Measurements from ENCODE around the gene CHST9.

CHST9 gene

GRCh38 chr18:26993568-26993967 is 191.5 kb downstream of the CHST9 start:
- in situ Hi-C loops (cut with MboI; ENCODE audit: low pct_unique_long_range_greater_than_20kb, low sequenced_read_pairs, unreplicated experiment): no loop called here
- DNase-seq (ENCODE audit: low spot score): no peak
- no peak for TF ChIP-seq CTCF (IDR thresholded peaks at IDR 0.05; ENCODE audit: extremely low read depth, insufficient read depth, missing control alignments)

GRCh38 chr18:26992926-26993325 is 192.2 kb downstream of the CHST9 start:
- no peak for TF ChIP-seq CTCF (IDR thresholded peaks at IDR 0.05; ENCODE audit: extremely low read depth, insufficient read depth, missing control alignments)
- in situ Hi-C loops (cut with MboI; ENCODE audit: low pct_unique_long_range_greater_than_20kb, low sequenced_read_pairs, unreplicated experiment): no loop called here
- DNase-seq (ENCODE audit: low spot score): no peak

DNA sequence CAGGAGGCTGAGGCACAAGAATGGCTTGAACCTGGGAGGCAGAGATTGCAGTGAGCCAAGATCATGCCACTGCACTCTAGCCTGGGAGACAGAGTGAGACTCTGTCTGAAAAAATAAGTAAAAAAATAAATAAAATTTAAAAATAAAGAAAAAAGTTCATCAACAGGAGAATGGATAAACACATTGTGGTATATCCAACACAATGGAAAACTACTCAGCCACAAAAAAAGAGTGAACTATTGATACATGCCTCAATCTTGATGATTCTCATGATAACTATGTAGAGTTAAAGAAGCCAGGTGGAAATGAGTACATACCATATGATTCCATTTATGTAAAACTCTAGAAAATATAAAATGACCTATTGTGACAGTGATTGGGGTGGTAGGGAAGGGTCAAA is 195.3 kb downstream of the CHST9 start:
- no peak for TF ChIP-seq CTCF (IDR thresholded peaks at IDR 0.05; ENCODE audit: extremely low read depth, insufficient read depth, missing control alignments)
- no peak for DNase-seq (ENCODE audit: low spot score)
- in situ Hi-C loops (cut with MboI; ENCODE audit: low pct_unique_long_range_greater_than_20kb, low sequenced_read_pairs, unreplicated experiment): no loop called here

DNA sequence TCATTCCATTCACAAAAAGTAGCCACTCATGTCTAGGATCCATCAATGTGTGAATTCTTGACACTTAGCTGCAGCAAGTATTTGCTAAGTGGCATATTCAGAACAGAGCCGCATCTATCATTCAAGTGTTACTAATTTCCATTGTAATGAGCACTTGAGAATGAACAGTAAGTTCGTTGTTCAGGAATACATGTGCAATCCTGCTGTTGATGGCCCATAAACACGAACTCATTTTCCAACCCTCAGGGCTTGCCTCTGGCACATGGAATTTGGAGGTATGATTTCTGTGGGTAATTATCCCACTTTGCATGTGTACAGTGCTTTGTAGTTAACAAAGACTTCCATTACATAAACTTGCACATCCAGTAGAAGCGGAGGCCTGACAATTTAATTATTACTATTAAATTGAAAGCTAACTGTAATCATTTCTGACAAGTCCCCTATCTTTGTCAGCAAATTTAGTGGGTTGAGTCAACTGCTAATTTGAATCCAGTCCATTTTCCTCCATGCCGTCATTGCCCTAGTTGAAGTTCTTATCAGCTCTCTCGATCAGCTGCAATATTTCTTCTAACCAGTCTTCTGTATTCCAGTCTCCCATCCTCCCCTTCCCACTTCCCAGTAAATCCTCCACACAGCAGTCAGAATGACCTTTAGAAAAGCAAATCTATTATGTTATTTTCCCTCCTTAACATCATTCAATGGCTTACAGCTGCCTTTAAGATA is 203.6 kb downstream of the CHST9 start:
- no peak for DNase-seq (ENCODE audit: low spot score)
- no peak for TF ChIP-seq CTCF (IDR thresholded peaks at IDR 0.05; ENCODE audit: extremely low read depth, insufficient read depth, missing control alignments)
- in situ Hi-C loops (cut with MboI; ENCODE audit: low pct_unique_long_range_greater_than_20kb, low sequenced_read_pairs, unreplicated experiment): no loop called here

DNA sequence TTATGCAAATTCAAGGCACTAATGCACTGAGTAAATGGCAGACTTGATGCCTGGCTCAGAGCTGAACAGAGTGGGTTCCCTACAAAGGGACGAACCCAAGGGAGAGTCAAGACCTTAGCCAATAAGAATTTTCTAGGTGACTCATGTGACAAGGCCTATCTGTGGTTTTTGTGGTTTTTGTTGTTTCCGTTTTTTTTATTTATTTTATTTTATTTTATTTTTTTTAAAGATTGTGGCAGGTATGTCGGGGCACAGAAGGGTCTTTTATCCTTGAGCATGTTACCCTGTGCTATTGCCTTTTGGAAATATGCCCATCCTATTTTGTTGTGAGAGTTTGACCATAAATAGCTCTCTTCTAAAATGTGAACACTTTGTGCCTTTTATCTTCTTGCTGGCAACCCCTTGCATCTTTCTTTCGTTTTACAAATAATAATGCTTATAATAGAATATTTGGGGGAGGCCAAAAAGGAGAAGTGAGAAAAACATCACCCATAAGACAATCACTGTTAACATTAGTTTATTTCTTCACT is 206.2 kb downstream of the CHST9 start:
- in situ Hi-C loops (cut with MboI; ENCODE audit: low pct_unique_long_range_greater_than_20kb, low sequenced_read_pairs, unreplicated experiment): no loop called here
- DNase-seq (ENCODE audit: low spot score): peak; percentile 61
- no peak for TF ChIP-seq CTCF (IDR thresholded peaks at IDR 0.05; ENCODE audit: extremely low read depth, insufficient read depth, missing control alignments)

GRCh38 chr18:26977781-26978180 is 207.3 kb downstream of the CHST9 start:
- no peak for DNase-seq (ENCODE audit: low spot score)
- no peak for TF ChIP-seq CTCF (IDR thresholded peaks at IDR 0.05; ENCODE audit: extremely low read depth, insufficient read depth, missing control alignments)
- in situ Hi-C loops (cut with MboI; ENCODE audit: low pct_unique_long_range_greater_than_20kb, low sequenced_read_pairs, unreplicated experiment): no loop called here

All from GM13977 (cell line).